ENCODE results near the gene BLOC1S5.
"Not testable (repeated sequence)": the region's sequence is repeated elsewhere in the genome, so short reads cannot be mapped to it uniquely, and the experiment has no call there.

Gene BLOC1S5

DNA sequence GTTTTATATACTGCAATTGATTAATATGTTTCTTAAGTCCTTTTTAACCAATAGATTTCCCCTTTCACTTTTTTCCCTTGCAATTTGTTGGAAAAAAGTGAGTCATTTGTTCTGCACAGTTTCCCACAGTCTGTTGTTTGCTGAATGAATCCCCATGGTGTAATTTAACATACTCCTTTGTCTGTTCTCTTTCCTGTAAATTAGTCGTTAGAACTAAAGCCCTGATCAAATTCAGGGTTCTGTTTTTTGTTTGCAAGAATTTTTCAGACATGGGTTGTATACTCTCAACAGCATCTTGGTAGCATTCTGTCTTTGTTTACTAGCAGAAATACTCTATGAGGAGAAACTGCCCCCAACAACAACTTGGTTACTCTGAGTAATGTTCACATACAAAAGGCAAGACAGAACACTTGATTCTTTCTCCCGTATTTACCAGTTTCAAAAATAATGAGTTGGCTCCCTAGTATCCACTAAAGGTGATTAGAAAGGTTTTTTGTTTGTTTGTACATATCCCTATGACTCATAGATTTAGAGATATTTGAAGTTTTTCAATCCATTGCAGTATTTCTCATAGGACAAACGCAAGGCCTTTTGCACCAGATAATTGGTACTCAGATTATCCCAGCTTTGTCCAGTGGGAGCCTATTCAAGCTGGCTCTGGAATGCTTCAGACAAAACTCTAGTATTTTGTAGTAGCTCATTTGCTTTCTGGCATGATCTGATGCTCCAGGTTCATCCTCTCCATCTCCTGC is 16.5 kb downstream of the BLOC1S5 start:
- no peak overlapping the region for H3K4me3 ChIP-seq (ENCODE audit: low read depth, low read length)
- peaks cover 40% of the 10 kb centered on the region for H3K36me3 ChIP-seq
- TF ChIP-seq, protein P1, sequence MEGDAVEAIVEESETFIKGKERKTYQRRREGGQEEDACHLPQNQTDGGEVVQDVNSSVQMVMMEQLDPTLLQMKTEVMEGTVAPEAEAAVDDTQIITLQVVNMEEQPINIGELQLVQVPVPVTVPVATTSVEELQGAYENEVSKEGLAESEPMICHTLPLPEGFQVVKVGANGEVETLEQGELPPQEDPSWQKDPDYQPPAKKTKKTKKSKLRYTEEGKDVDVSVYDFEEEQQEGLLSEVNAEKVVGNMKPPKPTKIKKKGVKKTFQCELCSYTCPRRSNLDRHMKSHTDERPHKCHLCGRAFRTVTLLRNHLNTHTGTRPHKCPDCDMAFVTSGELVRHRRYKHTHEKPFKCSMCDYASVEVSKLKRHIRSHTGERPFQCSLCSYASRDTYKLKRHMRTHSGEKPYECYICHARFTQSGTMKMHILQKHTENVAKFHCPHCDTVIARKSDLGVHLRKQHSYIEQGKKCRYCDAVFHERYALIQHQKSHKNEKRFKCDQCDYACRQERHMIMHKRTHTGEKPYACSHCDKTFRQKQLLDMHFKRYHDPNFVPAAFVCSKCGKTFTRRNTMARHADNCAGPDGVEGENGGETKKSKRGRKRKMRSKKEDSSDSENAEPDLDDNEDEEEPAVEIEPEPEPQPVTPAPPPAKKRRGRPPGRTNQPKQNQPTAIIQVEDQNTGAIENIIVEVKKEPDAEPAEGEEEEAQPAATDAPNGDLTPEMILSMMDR (IDR thresholded peaks at IDR 0.05; ENCODE audit: low read depth, low read length), result no peak
- H3K27ac ChIP-seq, result no peak overlapping the region
- no peaks in the 10 kb centered on the region for H3K9me3 ChIP-seq (ENCODE audit: severe bottlenecking)
- no peak for DNase-seq
- H3K27me3 ChIP-seq (ENCODE audit: insufficient read depth, low read depth, severe bottlenecking), result no peaks in the 10 kb centered on the region

DNA sequence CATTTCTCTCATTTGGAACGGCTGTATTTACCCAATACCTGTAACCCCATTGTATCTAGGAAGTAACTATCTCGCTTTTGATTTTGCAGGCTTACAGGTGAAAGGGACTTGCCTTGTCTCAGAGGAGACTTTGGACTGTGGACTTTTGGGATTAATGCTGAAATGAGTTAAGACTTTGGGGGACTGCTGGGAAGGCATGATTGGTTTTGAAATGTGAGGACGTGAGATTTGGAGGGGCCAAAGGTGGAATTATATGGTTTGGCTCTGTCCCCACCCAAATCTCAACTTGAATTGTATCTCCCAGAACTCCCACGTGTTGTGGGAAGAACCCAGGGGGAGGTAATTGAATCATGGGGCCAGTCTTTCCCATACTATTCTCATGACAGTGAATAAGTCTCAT is 18.4 kb downstream of the BLOC1S5 start:
- not testable (repeated sequence) for DNase-seq; H3K27me3 ChIP-seq (ENCODE audit: insufficient read depth, low read depth, severe bottlenecking); H3K9me3 ChIP-seq (ENCODE audit: severe bottlenecking); H3K4me3 ChIP-seq (ENCODE audit: low read depth, low read length); H3K27ac ChIP-seq
- peaks cover 33% of the 10 kb centered on the region for H3K36me3 ChIP-seq

DNA sequence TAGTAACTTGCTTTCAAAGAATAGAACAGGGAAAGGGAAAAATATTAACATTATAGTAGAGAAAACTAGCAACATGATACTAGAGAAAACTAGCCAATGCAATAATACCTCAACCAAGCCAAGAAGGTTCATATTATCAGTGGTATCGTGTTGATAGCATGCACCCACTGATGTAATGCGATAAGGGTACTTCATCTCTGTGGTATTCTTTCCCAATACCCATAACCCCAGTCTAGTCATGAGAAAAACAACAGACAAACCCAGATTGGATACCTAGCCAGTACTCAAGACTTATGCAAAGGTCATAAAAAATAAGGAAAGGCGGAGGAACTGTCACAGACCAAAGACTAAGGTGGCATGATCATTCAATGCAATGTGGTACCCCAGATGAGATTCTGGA is 21.0 kb downstream of the BLOC1S5 start:
- peaks cover 42% of the 10 kb centered on the region for H3K36me3 ChIP-seq
- TF ChIP-seq, protein P1 (IDR thresholded peaks at IDR 0.05; ENCODE audit: low read depth, low read length), result no peak
- no peaks in the 10 kb centered on the region for H3K27me3 ChIP-seq (ENCODE audit: insufficient read depth, low read depth, severe bottlenecking)
- H3K9me3 ChIP-seq (ENCODE audit: severe bottlenecking), result no peaks in the 10 kb centered on the region
- no peak overlapping the region for H3K27ac ChIP-seq
- no peak for DNase-seq
- H3K4me3 ChIP-seq (ENCODE audit: low read depth, low read length), result no peak overlapping the region

DNA sequence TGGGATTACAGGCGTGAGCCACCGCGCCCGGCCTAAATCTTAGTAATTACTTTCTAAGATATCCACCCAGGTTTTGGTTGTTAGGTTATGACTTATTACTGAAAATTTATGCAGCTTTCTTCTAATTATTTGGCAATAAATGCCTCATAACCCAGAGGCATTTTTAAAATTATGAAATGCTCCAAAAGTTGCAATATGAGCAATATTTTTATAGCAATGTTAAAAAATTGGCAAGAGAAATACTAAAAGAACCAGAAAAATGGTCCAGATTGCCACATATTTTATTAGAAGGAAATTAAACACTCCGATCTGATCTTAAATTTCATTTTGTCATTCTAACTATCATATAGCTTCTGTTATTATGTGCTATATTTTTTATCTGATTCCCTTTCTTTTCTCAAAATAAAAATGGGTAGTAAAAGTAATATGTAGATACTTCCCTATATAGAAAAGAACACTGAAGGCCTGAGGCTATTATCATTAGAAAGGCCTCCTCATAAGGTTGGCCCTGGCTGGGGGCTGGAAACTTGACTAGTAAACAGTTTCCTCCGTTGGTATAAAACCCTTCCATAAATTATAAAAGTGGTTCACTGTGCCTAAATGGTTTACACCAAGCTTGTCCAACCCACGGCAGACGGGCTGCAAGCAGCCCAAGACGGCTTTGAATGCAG is 22.1 kb downstream of the BLOC1S5 start:
- Histone ChIP-seq H3K27ac (no peak overlapping the region), H3K36me3 (peaks cover 35% of the 10 kb centered on the region), H3K27me3 (ENCODE audit: insufficient read depth, low read depth, severe bottlenecking) (no peaks in the 10 kb centered on the region), H3K9me3 (ENCODE audit: severe bottlenecking) (no peaks in the 10 kb centered on the region), H3K4me3 (ENCODE audit: low read depth, low read length) (no peak overlapping the region)
- TF ChIP-seq, protein P1 (IDR thresholded peaks at IDR 0.05; ENCODE audit: low read depth, low read length), result no peak
- DNase-seq, result no peak

DNA sequence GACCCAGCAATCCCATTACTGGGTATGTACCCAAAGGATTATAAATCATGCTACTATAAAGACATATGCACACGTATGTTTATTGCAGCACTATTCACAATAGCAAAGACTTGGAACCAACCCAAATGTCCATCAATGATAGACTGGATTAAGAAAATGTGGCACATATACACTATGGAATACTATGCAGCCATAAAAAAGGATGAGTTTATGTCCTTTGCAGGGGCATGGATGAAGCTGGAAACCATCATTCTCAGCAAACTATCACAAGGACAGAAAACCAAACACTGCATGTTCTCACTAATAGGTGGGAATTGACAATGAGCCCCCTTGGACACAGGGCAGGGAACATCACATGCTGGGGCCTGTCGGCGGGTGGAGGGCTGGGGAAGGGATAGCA is 30.1 kb downstream of the BLOC1S5 start:
- H3K9me3 ChIP-seq (ENCODE audit: severe bottlenecking), result peaks cover 10% of the 10 kb centered on the region
- not testable (repeated sequence) for DNase-seq; H3K4me3 ChIP-seq (ENCODE audit: low read depth, low read length); H3K27ac ChIP-seq; H3K27me3 ChIP-seq (ENCODE audit: insufficient read depth, low read depth, severe bottlenecking)
- H3K36me3 ChIP-seq, result peaks cover 27% of the 10 kb centered on the region

DNA sequence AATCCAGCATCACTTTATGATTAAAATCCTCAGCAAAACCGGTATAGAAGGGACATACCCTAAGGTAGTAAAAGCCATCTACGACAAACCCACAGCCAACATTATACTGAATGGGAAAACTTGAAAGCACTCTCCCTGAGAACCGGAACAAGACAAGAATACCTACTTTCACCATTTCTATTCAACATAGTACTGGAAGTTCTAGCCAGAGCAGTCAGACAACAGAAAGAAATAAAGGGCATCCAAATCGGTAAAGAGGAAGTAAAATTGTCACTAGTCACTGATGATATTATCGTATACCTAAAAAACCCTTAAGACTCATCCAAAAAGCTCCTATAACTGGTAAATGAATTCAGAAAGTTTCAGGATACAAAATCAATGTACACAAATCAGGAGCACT is 33.3 kb downstream of the BLOC1S5 start:
- no peak overlapping the region for H3K27ac ChIP-seq
- H3K36me3 ChIP-seq, result peaks cover 19% of the 10 kb centered on the region
- no peak for DNase-seq
- TF ChIP-seq, protein P1 (IDR thresholded peaks at IDR 0.05; ENCODE audit: low read depth, low read length), result no peak
- H3K27me3 ChIP-seq (ENCODE audit: insufficient read depth, low read depth, severe bottlenecking), result no peaks in the 10 kb centered on the region
- no peak overlapping the region for H3K4me3 ChIP-seq (ENCODE audit: low read depth, low read length)
- peaks cover 10% of the 10 kb centered on the region for H3K9me3 ChIP-seq (ENCODE audit: severe bottlenecking)
